T-helper 9 cell (primary cell): ENCODE results near the gene NAV3.
"Not testable (repeated sequence)": the region's sequence is repeated elsewhere in the genome, so short reads cannot be mapped to it uniquely, and the experiment has no call there.

Source experiments
- DNase-seq: peaks from one replicate; pipeline ENCODE4 v3.0.0-alpha.2; 2020

NAV3 gene

DNA sequence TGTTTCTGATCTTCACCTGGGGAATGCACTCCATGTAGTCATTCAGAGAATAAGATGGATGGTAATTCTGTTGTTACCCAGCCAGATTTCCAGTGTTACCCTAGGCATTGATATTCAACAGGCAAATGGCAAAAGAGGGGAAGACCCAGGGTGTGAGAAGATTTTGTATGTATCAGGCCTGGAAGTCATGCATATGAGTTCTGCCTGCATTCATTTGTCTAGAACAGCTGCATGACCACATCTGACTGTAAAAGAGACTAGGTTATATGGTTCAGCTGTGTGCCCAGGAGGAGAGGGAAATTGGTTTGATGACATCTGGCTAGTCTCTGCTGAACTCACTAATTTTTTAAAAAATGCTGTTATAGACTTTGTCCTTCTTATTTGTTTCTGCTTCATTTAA is 224.9 kb downstream of the NAV3 start:
- no peak for DNase-seq

DNA sequence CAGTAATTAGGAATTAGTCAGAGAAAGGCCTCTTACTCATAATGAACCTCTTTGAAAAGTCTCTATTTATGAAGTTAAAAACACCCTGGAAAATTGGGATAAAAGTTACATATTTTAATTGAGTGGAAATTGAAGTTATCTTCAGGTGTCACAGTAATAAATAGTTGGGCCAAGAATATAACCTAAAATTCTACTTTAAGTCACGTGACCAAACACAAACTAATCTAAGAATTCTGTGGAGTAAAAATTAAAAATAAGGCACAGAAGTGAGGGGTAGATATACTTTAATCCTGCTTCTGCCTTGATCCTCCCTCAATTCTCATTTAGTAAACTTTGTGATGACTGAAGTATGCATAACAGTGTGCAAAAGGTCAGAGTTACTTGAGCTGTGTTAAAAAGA is 226.4 kb downstream of the NAV3 start:
- DNase-seq = no peak

DNA sequence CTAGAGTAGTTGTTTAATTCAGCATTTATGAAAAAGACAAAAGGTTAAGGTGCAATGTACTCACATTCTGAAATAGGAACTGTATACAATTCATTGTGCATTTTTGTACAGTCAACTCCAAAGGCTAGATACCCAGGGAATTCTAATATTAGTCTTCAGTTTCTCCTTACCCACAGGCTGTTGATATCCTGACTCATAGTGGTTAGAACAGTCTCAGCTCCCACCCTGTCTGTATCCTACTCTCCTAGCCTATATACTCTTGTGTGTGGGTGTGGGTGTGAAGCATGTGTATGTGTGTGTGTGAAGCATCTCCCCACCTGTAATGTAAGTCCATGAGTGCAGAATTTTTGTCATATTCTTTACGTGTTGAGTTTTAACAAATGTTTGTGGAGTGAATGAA is 229.5 kb downstream of the NAV3 start:
- DNase-seq = no peak

DNA sequence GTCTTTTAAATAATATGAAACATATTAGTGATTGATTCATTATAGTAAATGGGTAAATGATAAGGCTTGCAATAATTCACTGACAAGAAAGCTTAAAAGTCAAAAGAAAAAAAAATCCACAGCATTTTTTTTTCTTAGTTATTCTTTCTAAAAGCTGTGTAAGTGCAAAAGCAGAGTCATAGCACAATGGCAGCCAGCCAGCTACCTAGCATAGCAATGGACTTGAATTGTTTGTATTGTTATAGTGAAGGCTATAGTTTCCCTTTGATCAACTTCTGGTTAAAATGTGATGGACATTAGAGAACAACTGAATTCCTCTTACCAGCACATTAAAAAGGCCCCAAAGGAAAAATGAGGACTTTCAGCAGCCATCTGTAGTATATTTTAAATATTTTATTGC is 232.1 kb downstream of the NAV3 start:
- DNase-seq = no peak

DNA sequence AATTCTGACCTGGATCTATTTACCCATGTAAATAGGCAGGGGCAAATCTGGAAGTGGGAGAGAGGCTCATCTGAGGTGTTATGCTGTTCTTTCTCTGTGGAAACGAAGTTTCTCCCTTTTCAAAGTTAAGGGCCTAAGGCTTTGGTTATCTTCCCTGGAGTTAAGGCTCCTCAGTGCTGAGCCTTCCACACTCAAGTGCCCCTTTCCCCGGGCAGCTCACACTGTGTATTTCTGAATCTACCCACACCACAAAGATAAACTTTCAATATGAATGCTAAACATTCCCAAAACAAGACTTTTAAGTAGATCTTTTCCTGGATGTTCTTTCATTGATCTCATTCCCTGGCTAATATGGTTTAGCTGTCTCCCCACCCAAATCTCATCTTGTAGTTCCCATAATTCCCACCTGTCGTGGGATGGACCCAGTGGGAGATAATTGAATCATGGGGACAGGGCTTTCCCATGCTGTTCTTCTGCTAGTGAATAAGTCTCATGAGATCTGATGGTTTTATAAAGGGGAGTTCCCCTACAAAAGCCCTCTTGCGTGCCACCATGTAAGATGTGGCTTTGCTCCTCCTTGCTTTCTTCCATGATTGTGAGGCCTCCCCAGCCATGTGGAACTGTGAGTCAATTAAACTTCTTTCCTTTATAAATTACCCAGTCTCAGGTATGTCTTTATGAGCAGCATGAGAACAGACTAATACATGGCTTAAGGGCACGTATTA is 251.1 kb downstream of the NAV3 start:
- DNase-seq = no peak

DNA sequence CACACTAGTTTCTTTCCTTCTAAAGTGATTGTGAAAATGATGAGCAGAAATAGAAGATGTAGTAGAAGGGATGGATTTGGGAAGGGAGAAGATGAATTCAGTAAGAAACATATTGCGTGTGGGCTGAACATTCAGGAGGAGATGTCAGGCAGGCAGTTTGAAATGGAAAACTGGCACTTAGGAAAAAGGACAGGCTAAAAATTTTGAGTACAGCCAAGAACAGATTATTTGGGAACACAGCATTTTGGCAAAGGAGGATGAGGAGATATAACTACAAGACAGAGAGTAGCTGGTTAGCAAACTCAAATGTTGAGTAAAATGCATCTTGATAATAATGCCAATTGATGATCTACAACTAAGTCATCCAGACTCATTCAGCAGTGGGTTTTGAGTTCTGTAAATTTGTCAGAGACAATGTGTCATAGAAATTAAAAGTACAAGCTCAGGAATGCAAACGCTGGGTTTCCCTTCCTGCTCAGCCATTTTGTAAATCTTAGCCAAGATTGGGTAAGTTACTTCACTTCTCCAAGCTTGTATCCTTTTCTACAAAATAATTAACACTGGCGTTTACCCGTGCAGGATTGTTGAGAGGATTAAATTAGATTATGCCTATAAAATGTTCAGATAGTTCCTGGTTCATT is 255.0 kb downstream of the NAV3 start:
- DNase-seq = no peak

DNA sequence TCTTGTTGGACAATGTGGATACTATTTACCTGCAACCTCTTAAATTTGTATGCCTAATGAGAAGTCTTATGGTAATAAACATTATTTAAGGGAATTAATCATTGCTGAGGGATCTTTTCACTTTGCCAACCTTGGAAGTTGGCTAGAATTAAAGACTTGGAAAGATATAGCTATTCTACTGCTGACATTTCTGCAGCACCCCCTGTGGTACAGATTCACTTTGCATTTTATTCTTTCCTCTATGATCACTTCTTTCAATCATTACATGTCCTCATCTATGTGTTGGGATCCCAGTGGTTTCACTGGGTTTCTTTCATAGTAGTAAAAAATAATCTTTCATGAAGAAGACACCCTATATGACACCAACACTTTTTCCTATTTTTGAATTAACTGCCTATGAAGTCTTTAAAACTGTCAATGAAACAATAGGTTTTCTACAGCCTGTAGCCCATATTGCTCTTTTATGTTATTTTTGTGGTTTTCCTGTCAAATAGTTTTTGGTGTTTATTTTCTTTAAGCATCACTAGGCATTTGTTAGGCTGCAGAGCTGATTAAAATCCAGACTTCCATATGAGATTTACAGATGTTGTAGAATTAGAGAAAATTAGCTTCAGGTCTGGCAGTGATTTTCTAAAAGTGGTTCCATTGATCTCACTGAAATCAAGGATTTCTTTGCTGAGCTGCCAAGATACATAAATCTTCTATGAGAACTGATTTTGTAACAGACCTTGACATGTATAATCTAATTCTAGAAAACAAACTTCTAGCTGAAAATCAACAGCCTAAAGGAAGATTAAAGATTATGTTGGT is 256.1 kb downstream of the NAV3 start:
- no peak for DNase-seq

DNA sequence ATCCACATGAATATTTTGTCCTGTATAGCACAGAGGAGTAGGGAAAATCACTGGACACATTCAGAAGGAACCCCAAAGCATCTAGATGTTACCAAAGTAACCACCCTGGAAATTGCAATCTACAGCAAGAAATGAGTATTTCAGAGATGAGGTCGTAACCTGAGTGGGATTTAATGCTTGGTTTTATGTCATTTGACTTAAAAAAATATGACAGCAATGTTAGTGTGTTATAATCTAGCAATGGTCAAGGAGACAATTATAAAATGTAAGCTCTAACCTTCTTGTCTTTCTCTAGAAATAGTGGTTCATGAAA is 256.6 kb downstream of the NAV3 start:
- no peak for DNase-seq

DNA sequence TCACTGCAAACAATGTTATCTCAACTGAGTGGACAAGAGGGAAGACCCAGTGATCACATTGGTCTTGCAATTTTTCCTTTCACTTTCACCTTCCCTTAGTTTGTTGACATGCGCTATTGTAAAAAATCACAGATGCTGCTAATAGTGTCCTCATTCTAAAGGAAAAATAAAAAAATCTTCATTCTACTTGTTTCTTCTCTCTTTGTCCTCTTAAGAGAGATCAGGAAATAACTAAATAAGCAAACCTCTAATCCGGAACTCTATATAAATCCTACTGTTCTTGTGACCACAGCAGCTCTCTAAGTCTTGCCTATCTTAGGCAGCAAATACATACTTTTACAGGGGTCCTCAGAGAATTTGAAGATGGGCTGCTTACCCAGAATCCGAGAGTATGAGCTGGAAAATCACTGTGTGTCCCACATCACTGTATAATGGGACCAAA is 257.7 kb downstream of the NAV3 start:
- DNase-seq = no peak

DNA sequence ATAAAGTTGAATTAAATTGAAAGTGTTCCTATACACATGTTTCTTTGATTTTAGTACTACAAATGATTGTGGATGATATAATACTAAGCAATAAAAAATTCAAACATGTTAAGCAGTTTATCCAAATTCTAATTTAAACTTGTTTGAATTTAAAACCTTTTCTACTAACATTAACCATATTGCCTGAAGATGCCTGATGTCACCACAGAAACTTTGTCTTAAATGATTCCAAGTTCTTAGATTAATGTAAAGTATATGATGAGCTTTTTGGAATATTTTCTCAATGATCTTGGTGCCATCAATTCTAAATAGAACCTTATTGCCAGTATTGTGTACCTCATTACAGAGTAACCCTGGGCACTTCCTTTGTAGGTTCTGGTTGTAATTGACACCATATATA is 259.6 kb downstream of the NAV3 start:
- no peak for DNase-seq

DNA sequence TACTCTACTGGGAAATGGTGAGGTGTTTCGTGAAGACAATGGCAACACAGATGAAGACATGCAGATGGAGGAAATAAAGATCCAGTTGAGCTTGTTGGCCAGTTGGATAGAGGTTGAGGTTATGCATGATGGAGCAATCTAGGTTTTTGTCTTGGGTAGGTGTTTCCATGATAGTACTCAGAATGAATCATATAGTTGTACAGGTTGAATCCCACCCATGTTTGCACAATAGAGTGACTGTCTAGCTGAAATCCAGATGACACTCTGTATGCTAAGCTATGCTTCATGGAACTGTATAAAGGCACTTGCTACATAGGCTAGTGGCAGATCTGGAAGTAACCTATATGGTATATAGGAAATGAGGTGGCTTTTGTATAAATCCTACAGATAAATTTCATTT is 264.9 kb downstream of the NAV3 start:
- no peak for DNase-seq

DNA sequence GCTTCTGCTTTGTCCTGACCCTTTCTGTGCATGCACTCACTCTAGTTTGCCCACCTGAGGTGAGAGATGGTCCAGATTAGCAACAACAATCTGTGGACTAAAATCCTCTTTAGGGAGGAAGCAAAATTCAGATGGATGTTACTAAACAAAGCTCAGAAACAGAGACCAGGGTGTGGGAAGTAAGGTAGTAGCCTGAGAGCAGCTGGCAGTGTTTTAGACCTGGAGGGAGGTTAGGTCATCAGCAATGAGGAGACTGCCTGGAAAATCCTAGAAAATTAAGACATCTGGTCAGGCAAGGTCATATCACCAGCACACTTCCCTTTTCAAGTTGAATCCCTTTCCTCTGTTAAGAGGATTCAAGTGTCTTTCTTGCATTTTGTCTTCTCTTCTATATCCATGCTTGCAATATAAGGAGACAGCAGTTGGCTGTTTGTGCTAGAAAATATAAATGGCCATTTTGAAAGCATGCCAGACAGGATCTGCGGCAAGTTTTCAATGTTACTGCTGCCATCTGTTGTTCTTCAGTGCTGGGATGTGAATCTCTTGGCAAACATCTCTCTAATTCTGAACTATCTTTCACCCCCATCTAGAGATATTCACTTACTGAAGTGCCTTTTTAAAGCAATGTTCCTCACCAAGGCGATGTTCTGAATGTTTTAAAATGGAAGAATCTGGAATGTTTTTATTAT is 266.4 kb downstream of the NAV3 start:
- no peak for DNase-seq

DNA sequence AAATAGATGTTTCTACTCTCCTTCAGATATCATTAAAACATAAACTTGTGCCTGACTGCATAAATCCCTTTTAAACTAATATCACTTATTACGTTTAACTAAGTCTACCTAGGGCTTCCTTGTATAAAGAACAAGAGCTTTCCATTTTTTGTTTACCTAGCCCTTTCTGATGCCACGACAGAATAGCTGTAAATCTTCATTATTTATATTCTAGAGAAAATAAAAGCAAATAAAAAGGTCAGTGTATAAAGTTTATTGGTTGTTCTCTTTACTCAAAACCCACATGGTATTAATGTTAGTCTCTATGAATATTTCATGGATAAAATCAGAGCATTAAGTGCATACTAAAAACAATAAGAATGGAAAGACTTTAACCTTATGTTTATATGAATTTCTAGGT is 269.1 kb downstream of the NAV3 start:
- DNase-seq = no peak

DNA sequence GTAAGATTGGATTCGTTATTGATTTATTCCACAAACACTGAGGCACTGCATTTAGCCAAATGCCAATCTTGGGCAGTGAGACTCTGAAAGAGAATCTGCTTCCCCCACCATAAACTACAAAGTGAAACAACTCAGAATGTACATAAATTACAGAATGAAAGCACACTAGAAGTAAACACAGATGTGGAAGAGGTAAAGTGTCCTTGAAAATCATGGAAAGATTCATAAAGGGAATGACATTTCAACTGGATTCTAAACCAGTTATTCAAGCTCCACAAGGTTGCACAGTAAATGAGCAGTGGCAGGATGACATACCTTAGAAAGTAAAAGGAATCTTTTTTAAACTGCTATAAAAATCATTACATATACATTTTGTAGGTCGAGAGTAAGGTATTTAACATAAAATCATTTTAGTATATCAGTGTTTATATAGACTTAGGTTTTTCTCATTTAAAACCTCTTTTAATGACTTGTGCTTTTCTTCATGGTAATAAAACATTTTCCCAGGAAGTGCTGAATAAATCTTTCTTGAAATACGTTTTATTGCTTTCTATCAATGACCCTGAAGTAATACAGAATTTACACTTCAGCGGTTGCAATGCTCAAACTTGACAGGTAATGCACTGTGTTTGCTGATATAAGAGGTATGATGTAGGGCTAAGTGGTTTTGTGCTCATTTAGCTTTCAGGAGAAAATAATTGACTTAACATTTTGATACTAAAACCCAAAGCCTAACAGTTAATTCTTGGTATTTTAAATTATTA is 270.6 kb downstream of the NAV3 start:
- DNase-seq = no peak

DNA sequence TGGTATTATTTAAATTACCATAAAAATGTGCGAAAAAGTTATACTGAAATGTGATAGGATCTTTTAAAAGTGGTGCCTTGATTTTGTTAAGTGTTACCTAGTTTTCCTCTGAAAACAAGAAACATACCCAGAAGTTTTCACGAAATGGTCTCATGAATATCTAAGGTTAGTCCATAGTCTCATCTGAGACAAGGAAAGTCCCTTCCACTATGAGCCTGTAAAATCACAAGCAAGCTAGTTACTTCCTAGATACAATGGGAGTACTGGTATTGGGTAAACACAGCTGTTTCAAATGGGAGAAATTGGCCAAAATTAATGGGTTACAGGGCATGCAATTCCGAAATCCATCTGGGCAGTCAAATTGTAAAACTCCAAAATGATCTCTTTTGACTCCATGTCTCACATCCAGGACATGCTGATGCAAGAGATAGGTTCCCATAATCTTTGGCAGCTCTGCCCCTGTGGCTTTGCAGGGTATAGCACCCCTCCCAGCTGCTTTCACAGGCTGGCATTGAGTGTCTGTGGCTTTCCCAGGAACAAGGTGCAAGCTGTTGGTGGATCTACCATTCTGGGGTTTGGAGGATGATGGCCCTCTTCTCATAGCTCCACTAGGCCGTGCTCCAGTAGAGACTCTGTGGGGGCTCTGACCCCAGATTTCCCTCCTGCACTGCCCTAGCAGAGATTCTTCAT is 271.4 kb downstream of the NAV3 start:
- DNase-seq = no peak

DNA sequence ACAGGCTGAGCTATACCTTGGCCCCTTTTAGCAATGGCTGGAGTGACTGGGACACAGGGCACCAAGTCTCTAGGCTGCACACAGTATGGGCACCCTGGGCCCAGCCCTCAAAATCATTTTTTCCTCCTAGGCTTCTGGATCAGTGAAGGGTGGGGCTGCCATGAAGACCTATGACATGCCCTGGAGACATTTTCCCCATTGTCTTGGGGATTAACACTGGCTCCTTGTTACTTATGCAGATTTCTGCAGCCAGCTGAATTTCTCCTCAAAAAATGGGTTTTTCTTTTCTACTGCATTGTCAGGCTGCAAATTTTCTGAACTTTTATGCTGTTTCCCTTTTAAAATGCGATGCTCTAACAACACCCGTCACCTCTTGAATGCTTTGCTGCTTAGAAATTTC is 272.1 kb downstream of the NAV3 start:
- DNase-seq = not testable (repeated sequence)

DNA sequence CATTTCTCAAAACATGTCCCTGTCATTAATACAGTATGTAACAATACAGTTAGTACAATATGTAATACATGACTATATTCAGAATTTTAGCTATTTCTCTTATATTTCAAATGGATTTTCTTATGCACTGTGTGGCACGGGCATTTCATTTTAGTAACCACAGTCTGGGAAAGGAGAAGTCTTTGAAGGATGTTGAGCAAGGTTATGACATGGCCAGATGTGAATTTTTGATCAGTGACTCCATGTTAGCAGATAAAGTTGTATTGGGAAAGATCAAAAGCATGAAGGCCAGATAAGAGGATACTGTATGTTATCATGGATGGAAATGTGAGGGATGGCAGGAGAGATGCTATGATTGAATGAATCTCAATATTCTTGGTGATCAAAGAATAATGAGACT is 285.2 kb downstream of the NAV3 start:
- DNase-seq = no peak

DNA sequence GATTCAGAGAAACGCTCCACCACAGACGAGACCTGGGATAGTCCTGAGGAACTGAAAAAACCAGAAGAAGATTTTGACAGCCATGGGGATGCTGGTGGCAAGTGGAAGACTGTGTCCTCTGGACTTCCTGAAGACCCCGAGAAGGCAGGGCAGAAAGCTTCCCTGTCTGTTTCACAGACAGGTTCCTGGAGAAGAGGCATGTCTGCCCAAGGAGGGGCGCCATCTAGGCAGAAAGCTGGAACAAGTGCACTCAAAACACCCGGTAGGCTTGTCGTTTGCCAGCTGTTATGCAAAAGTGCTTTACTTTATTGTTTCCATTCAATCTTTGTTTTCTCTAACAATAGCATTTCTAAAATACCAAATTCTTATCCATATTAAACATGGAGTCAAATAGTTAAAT is 287.3 kb downstream of the NAV3 start:
- no peak for DNase-seq

DNA sequence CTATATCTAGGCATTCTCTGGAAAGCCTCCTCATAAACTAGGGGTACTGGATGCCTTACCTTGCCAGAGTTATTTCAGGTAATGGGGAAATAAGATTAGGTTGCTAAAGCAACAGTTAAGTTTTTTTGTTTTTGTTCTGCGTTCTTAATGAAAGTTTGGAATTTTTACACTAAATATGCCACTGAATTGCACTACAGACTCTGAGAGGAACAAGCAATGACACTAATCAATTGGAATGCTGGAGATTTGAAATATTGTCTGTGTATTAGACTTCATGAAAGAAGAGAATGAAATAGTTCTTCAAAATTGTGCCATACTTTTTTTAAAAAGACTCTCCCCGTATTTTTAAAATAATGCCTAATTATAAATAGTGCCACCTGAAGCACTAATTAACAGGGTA is 287.8 kb downstream of the NAV3 start:
- no peak for DNase-seq

DNA sequence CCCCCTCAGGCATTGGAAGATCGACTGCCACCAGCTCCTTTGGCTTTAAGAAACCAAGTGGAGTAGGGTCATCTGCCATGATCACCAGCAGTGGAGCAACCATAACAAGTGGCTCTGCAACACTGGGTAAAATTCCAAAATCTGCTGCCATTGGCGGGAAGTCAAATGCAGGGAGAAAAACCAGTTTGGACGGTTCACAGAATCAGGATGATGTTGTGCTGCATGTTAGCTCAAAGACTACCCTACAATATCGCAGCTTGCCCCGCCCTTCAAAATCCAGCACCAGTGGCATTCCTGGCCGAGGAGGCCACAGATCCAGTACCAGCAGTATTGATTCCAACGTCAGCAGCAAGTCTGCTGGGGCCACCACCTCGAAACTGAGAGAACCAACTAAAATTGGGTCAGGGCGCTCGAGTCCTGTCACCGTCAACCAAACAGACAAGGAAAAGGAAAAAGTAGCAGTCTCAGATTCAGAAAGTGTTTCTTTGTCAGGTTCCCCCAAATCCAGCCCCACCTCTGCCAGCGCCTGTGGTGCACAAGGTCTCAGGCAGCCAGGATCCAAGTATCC is 288.7 kb downstream of the NAV3 start:
- DNase-seq = no peak

DNA sequence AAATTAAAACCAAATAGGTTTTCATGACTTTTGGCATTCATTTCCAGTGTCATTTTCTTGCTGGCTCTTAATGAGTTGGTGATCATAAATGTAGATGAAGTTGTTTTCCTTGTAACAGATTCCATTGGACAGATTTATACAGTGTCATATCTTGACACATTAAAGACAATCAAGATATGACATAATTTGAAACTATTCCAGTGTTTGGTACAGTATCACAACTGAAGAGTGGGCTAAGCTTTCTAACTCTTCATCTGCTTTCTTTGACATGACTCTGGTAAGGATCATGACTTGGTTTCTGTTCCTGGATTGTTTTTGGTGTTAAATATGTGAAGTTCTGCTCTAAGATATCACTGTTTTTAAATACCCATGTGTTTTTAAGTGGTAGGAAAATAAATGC is 289.6 kb downstream of the NAV3 start:
- no peak for DNase-seq
